ENCODE measurements around the gene ACOXL.

- TF ChIP-seq EZH2 (IDR thresholded peaks at IDR 0.05; ENCODE audit: insufficient read depth, poor library complexity, severe bottlenecking) (no peak), EZH2phosphoT487 (IDR thresholded peaks at IDR 0.05; ENCODE audit: insufficient read depth, low read depth) (no peak)
Observed at GRCh38 chr2:110718990-110719389, 13.4 kb upstream of the ACOXL start.
